ENCODE measurements around the gene ORC6.

Gene ORC6

GRCh38 chr16:46746821-46747776 lies 57.6 kb downstream of the ORC6 start:
- no peaks in the 10 kb centered on the region for H3K9me3 Mint-ChIP-seq

More at GRCh38 chr16:46746821-46747776, 57.6 kb downstream of the ORC6 start:
- H3K27me3 Mint-ChIP-seq, result no peaks in the 10 kb centered on the region
- H3K27ac Mint-ChIP-seq (ENCODE audit: low read depth), result no peak overlapping the region
- no peak for ATAC-seq (replicated peaks; ENCODE audit: extremely low read depth, poor library complexity, severe bottlenecking)
- H3K36me3 Mint-ChIP-seq (ENCODE audit: insufficient read depth), result peaks cover 2% of the 10 kb centered on the region
- H3K4me3 Mint-ChIP-seq, result no peak overlapping the region
- H3K4me1 Mint-ChIP-seq, result no peaks in the 10 kb centered on the region
- DNase-seq (ENCODE audit: low spot score in 2 of 2), result no peak
